Skin of body (tissue), 2 donors: ENCODE measurements around the gene TNRC6B. TPM values are rescaled to one million over a fixed set of nuclear protein-coding genes. Genes with fewer than 3 reads are reported as not detected.

ENCODE experiments used
- DNase-seq: peaks from one replicate; lab custom pipeline; 2025; lab: John Stamatoyannopoulos, UW
- total RNA-seq: library from RNA; depleted of rRNA; stranded (reverse); fragments of >200 nt; gene quantifications from one replicate; pipeline ENCODE4 v1.2.3, GENCODE V29; 2014

TNRC6B gene
- total RNA-seq, 1 donor from 2014 or later = 36.5 TPM

- DNase-seq = no peak
Observed at GRCh38 chr22:40238425-40239344, 61.0 kb downstream of the TNRC6B start.

- no peak for DNase-seq
Observed at GRCh38 chr22:40239345-40239683, 61.6 kb downstream of the TNRC6B start.

GRCh38 chr22:40240160-40240559 is 62.4 kb downstream of the TNRC6B start:
- DNase-seq = no peak

- DNase-seq = no peak
Observed at GRCh38 chr22:40240686-40241085, 63.0 kb downstream of the TNRC6B start.

- DNase-seq = no peak
Observed at GRCh38 chr22:40241200-40241763, 63.6 kb downstream of the TNRC6B start.

- no peak for DNase-seq
Observed at GRCh38 chr22:40243891-40244290, 66.2 kb downstream of the TNRC6B start.

GRCh38 chr22:40244586-40244985 is 66.9 kb downstream of the TNRC6B start:
- no peak for DNase-seq

GRCh38 chr22:40247976-40248375 is 70.3 kb downstream of the TNRC6B start:
- no peak for DNase-seq

GRCh38 chr22:40249286-40249685 is 71.6 kb downstream of the TNRC6B start:
- DNase-seq = no peak

- DNase-seq = no peak
Observed at GRCh38 chr22:40250608-40251007, 72.9 kb downstream of the TNRC6B start.

- DNase-seq = no peak
Observed at GRCh38 chr22:40251106-40251505, 73.4 kb downstream of the TNRC6B start.

GRCh38 chr22:40252146-40252545 is 74.4 kb downstream of the TNRC6B start:
- no peak for DNase-seq

GRCh38 chr22:40256516-40256915 is 78.8 kb downstream of the TNRC6B start:
- no peak for DNase-seq

GRCh38 chr22:40258017-40258416 is 80.3 kb downstream of the TNRC6B start:
- DNase-seq = no peak

GRCh38 chr22:40258501-40258915 is 80.8 kb downstream of the TNRC6B start:
- DNase-seq = no peak

GRCh38 chr22:40261783-40262182 is 84.1 kb downstream of the TNRC6B start:
- no peak for DNase-seq

GRCh38 chr22:40263191-40263590 is 85.5 kb downstream of the TNRC6B start:
- no peak for DNase-seq

- no peak for DNase-seq
Observed at GRCh38 chr22:40265783-40266182, 88.1 kb downstream of the TNRC6B start.

GRCh38 chr22:40270031-40270430 is 92.3 kb downstream of the TNRC6B start:
- DNase-seq = no peak

GRCh38 chr22:40270748-40271373 is 93.1 kb downstream of the TNRC6B start:
- DNase-seq = no peak

GRCh38 chr22:40271440-40271839 is 93.7 kb downstream of the TNRC6B start:
- DNase-seq = no peak

GRCh38 chr22:40273319-40273718 is 95.6 kb downstream of the TNRC6B start:
- no peak for DNase-seq
